ENCODE results near the gene PSMA7.

Gene PSMA7

GRCh38 chr20:62161347-62161746 is 18.2 kb upstream of the PSMA7 start:
- Histone ChIP-seq H2AFZ (ENCODE audit: low read depth, low read length) (no peak overlapping the region), H4K20me1 (ENCODE audit: insufficient read depth, low read length) (peaks cover 54% of the 10 kb centered on the region), H3K79me2 (ENCODE audit: insufficient read depth, low read length) (peaks cover 35% of the 10 kb centered on the region), H3K27me3 (ENCODE audit: insufficient read depth, low read length, poor library complexity) (no peaks in the 10 kb centered on the region), H3K4me1 (ENCODE audit: insufficient read depth, low read length) (no peaks in the 10 kb centered on the region), H3K9ac (ENCODE audit: low read depth, low read length) (no peak overlapping the region), H3K4me3 (ENCODE audit: low read depth in 1 of 2, low read length in 2 of 2) (no peak overlapping the region), H3K27ac (ENCODE audit: low read length) (no peak overlapping the region), H3K9me3 (ENCODE audit: insufficient read depth, low read length, severe bottlenecking) (no peaks in the 10 kb centered on the region), H3K4me2 (ENCODE audit: insufficient read depth, low read length) (no peak overlapping the region), H3K36me3 (ENCODE audit: insufficient read depth, low read length) (peaks cover 90% of the 10 kb centered on the region)
- DNase-seq = no peak
- no peak for ATAC-seq (ENCODE audit: insufficient read depth, low read depth)
- TF ChIP-seq EZH2 (IDR thresholded peaks at IDR 0.05; ENCODE audit: borderline replicate concordance, low read depth, low read length, severe bottlenecking) = no peak
- TF ChIP-seq CTCF (IDR thresholded peaks at IDR 0.05; ENCODE audit: borderline replicate concordance, extremely low read depth, low read length, poor library complexity, severe bottlenecking) = no peak

GRCh38 chr20:62160876-62161275 is 17.7 kb upstream of the PSMA7 start:
- no peaks in the 10 kb centered on the region for H3K27me3 ChIP-seq (ENCODE audit: insufficient read depth, low read length, poor library complexity)
- no peak overlapping the region for H3K4me3 ChIP-seq (ENCODE audit: low read depth in 1 of 2, low read length in 2 of 2)
- H4K20me1 ChIP-seq (ENCODE audit: insufficient read depth, low read length) = peaks cover 59% of the 10 kb centered on the region
- H3K9ac ChIP-seq (ENCODE audit: low read depth, low read length) = no peak overlapping the region
- H3K4me2 ChIP-seq (ENCODE audit: insufficient read depth, low read length) = no peak overlapping the region
- no peak overlapping the region for H3K27ac ChIP-seq (ENCODE audit: low read length)
- H3K36me3 ChIP-seq (ENCODE audit: insufficient read depth, low read length) = peaks cover 89% of the 10 kb centered on the region
- H3K9me3 ChIP-seq (ENCODE audit: insufficient read depth, low read length, severe bottlenecking) = no peaks in the 10 kb centered on the region
- ATAC-seq (ENCODE audit: insufficient read depth, low read depth) (no peak), DNase-seq (no peak)
- peaks cover 39% of the 10 kb centered on the region for H3K79me2 ChIP-seq (ENCODE audit: insufficient read depth, low read length)
- H3K4me1 ChIP-seq (ENCODE audit: insufficient read depth, low read length) = no peaks in the 10 kb centered on the region
- TF ChIP-seq EZH2 (IDR thresholded peaks at IDR 0.05; ENCODE audit: borderline replicate concordance, low read depth, low read length, severe bottlenecking) = no peak
- no peak for TF ChIP-seq CTCF (IDR thresholded peaks at IDR 0.05; ENCODE audit: borderline replicate concordance, extremely low read depth, low read length, poor library complexity, severe bottlenecking)
- H2AFZ ChIP-seq (ENCODE audit: low read depth, low read length) = no peak overlapping the region

- Histone ChIP-seq H3K27me3 (ENCODE audit: insufficient read depth, low read length, poor library complexity) (no peaks in the 10 kb centered on the region), H2AFZ (ENCODE audit: low read depth, low read length) (no peak overlapping the region), H4K20me1 (ENCODE audit: insufficient read depth, low read length) (peaks cover 65% of the 10 kb centered on the region), H3K4me3 (ENCODE audit: low read depth in 1 of 2, low read length in 2 of 2) (no peak overlapping the region), H3K9ac (ENCODE audit: low read depth, low read length) (no peak overlapping the region), H3K27ac (ENCODE audit: low read length) (no peak overlapping the region), H3K4me1 (ENCODE audit: insufficient read depth, low read length) (no peaks in the 10 kb centered on the region), H3K79me2 (ENCODE audit: insufficient read depth, low read length) (peaks cover 46% of the 10 kb centered on the region), H3K36me3 (ENCODE audit: insufficient read depth, low read length) (peaks cover 88% of the 10 kb centered on the region), H3K9me3 (ENCODE audit: insufficient read depth, low read length, severe bottlenecking) (no peaks in the 10 kb centered on the region), H3K4me2 (ENCODE audit: insufficient read depth, low read length) (no peak overlapping the region)
- ATAC-seq (ENCODE audit: insufficient read depth, low read depth) = no peak
- DNase-seq = no peak
- TF ChIP-seq CTCF (IDR thresholded peaks at IDR 0.05; ENCODE audit: borderline replicate concordance, extremely low read depth, low read length, poor library complexity, severe bottlenecking) (no peak), EZH2 (IDR thresholded peaks at IDR 0.05; ENCODE audit: borderline replicate concordance, low read depth, low read length, severe bottlenecking) (no peak)
These were observed 17.1 kb upstream of the PSMA7 start for GRCh38 chr20:62160253-62160652.

- Histone ChIP-seq H3K9ac (ENCODE audit: low read depth, low read length) (no peak overlapping the region), H3K4me2 (ENCODE audit: insufficient read depth, low read length) (no peak overlapping the region), H3K36me3 (ENCODE audit: insufficient read depth, low read length) (peaks cover 85% of the 10 kb centered on the region), H3K27ac (ENCODE audit: low read length) (no peak overlapping the region), H3K27me3 (ENCODE audit: insufficient read depth, low read length, poor library complexity) (no peaks in the 10 kb centered on the region), H2AFZ (ENCODE audit: low read depth, low read length) (no peak overlapping the region), H3K9me3 (ENCODE audit: insufficient read depth, low read length, severe bottlenecking) (no peaks in the 10 kb centered on the region), H3K79me2 (ENCODE audit: insufficient read depth, low read length) (peaks cover 50% of the 10 kb centered on the region), H3K4me1 (ENCODE audit: insufficient read depth, low read length) (no peaks in the 10 kb centered on the region), H4K20me1 (ENCODE audit: insufficient read depth, low read length) (peaks cover 65% of the 10 kb centered on the region), H3K4me3 (ENCODE audit: low read depth in 1 of 2, low read length in 2 of 2) (no peak overlapping the region)
- no peak for TF ChIP-seq CTCF (IDR thresholded peaks at IDR 0.05; ENCODE audit: borderline replicate concordance, extremely low read depth, low read length, poor library complexity, severe bottlenecking)
- no peak for TF ChIP-seq EZH2 (IDR thresholded peaks at IDR 0.05; ENCODE audit: borderline replicate concordance, low read depth, low read length, severe bottlenecking)
- DNase-seq (no peak), ATAC-seq (ENCODE audit: insufficient read depth, low read depth) (no peak)
These were observed 16.6 kb upstream of the PSMA7 start for GRCh38 chr20:62159839-62160238.

Data from DND-41 (cell line).